ENCODE results near the gene TMEM253. TPM values are rescaled to one million over a fixed set of nuclear protein-coding genes. Genes with fewer than 3 reads are reported as not detected.
A peak's percentile ranks its signal among the peaks of the same experiment; 100 is the strongest.

The TMEM253 gene
- total RNA-seq, 1 donor from 2014 or later: not detected

DNA sequence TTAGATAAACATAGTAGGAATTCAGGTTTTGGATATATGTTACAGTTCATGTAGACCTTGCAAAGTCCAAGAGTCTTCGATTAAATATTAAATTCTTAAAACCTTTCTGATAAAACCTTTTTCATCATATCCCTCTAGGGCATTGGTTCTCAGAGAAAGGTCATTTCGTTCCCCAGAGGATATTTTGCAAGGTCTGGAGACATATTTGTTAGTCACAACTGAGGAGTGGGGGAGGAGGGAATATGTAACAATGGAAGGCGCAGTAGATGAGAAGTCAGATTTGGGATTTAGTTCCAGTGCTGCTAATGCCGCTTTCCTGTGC, 5.3 kb downstream of the TMEM253 start:
- TF ChIP-seq, protein P1, sequence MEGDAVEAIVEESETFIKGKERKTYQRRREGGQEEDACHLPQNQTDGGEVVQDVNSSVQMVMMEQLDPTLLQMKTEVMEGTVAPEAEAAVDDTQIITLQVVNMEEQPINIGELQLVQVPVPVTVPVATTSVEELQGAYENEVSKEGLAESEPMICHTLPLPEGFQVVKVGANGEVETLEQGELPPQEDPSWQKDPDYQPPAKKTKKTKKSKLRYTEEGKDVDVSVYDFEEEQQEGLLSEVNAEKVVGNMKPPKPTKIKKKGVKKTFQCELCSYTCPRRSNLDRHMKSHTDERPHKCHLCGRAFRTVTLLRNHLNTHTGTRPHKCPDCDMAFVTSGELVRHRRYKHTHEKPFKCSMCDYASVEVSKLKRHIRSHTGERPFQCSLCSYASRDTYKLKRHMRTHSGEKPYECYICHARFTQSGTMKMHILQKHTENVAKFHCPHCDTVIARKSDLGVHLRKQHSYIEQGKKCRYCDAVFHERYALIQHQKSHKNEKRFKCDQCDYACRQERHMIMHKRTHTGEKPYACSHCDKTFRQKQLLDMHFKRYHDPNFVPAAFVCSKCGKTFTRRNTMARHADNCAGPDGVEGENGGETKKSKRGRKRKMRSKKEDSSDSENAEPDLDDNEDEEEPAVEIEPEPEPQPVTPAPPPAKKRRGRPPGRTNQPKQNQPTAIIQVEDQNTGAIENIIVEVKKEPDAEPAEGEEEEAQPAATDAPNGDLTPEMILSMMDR (conservative IDR thresholded peaks at IDR 0.05; ENCODE audit: low read depth, low read length): no peak
- DNase-seq (ENCODE audit: low read depth): no peak
- H3K4me3 ChIP-seq (ENCODE audit: low read depth, low read length): no peak overlapping the region

DNA sequence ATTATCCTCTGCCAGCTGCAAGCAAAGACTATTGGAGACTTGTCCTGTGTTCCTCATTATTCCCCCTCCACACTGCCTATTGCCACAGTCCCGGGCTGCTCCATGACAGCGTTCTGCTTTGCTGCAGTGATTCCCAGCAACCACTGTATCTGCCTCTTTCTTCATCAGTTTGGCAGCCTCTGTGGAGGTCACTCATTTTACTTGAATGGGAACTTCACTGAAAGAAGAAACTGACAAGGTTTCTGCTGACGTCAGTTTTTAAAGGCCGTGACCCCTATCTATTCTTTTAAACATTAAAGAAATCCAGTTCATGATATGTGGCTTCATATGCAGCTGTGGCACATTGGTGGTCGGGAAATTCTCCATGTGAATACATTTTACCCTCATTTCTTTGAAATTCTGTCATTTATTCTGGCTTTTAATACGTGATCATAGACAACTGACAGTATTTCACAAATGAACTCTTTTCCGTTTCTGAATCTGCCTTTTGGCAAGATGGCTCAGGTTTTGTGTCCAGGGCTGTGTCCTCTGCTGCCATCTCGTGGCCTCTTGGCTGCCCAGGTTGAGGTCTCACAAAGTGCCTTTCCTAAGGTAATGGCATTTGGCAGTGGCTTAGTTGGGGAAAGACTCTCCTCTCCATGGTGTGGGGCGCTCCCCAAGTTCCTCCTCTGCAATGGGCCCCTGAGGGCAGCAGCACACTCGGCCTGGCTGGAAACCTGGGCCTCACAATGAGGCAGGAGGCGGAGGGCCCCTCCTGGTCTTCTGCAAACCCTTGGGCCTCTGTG, 5.8 kb downstream of the TMEM253 start:
- DNase-seq (ENCODE audit: low read depth): peak; percentile 48
- TF ChIP-seq, protein P1 (conservative IDR thresholded peaks at IDR 0.05; ENCODE audit: low read depth, low read length): peak; percentile 95
- H3K4me3 ChIP-seq (ENCODE audit: low read depth, low read length): no peak overlapping the region

DNA sequence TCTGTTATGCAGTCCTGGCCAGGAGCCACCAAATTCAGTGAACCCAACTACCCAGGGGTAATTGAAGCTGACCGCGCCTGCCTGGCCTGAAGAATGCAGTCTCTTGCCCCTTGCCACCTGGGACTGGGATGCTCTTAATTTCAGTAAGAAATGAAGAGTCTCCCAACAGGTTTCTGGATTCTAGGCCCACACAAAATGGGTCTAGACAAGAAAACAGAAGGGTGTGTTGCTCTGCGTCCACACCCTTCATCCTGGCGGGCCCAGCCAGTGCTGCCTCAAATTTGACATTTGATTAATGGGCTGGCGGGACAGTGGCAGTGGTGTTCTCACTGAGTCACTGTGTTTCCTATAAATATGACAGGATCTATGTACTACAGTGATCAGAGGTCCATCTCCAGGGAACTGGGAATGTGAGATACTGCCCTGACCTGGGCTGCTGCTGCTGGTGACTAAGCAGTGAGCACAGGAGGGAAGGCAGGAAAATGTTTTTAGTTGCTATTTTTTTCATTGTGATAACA, 6.5 kb downstream of the TMEM253 start:
- no peak for DNase-seq (ENCODE audit: low read depth)
- TF ChIP-seq, protein P1 (conservative IDR thresholded peaks at IDR 0.05; ENCODE audit: low read depth, low read length): no peak
- H3K4me3 ChIP-seq (ENCODE audit: low read depth, low read length): no peak overlapping the region

DNA sequence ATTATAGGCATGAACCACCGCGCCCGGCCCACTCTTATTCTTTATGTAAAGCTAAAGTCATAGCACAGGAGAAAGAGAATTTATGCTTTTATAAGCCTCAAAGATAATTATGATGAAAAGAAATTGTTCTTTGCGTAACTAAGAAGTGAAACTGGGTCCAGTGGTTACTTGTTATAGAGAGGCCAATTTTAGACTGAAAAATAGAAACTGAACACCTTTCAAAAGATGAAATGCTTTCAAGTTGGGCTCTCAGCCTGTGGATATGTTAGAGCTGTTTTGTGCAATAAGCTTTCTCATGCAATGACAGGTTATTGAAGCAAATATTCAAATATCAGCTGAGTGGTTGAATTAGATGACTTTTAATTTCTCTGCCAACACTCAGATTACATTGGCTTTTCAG, 7.9 kb downstream of the TMEM253 start:
- TF ChIP-seq, protein P1 (conservative IDR thresholded peaks at IDR 0.05; ENCODE audit: low read depth, low read length): no peak

DNA sequence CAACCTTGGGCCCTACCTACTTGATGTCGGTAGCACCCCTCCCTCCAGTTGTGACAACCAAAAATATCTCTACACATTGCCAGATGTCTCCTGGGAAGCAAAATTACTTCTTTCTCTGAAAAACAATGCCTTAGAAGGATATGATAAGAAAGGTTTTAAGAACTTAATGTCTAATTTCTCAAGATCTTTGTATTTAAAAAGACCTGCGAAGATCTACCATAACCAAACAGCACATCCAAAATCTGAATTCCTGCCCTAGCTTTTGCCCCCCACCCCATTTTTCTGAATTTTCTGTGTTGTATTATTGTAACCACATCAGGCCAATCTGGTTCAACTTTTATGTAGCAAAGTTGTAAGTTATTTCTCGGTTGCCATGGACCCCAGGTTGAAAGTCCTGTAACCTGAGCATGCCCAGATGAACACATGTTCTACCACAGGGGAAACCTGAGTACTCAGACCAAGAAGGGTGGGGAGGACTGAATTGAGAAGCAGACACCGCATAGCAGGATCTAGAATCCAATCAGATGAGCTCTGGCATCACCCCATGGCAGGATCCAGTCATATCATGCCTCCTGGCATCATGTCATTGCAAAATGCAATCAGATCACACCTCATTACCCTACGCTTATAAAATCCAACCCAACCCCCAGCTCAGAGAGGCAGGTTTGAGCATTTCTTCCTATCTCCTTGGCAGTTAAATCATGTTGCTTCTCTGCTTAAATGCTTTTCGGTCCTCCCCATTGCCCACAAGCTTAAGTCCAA, 8.7 kb downstream of the TMEM253 start:
- H3K4me3 ChIP-seq (ENCODE audit: low read depth, low read length): no peak overlapping the region
- DNase-seq (ENCODE audit: low read depth): no peak
- TF ChIP-seq, protein P1 (conservative IDR thresholded peaks at IDR 0.05; ENCODE audit: low read depth, low read length): no peak

More for the DNA sequence above, 7.9 kb downstream of the TMEM253 start:
- H3K4me3 ChIP-seq (ENCODE audit: low read depth, low read length): no peak overlapping the region
- no peak for DNase-seq (ENCODE audit: low read depth)

DNA sequence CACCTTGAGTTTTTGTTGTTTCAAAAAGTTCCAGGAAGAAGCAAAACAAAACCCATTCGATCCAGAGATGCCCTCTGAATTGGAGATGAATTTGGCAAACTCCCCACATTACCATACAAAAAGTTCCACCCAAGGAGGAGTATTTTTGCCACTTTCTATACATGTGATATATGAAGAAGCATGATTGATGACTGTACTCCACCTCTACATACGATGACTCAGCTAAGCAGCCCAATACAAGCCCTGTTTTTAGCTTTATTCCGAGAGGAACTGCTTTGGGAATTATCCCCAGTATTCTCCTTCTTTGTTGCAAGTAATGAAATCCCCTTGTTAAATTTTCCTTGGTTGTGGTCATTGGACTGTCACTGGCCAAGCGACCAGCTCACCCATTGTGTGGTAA, 11.4 kb downstream of the TMEM253 start:
- no peak overlapping the region for H3K4me3 ChIP-seq (ENCODE audit: low read depth, low read length)
- TF ChIP-seq, protein P1 (conservative IDR thresholded peaks at IDR 0.05; ENCODE audit: low read depth, low read length): no peak
- no peak for DNase-seq (ENCODE audit: low read depth)

Data from epithelial cell of proximal tubule (primary cell).